ENCODE results near the gene CACNA1H.
"Not testable (repeated sequence)": the region's sequence is repeated elsewhere in the genome, so short reads cannot be mapped to it uniquely, and the experiment has no call there.

CACNA1H gene

DNA sequence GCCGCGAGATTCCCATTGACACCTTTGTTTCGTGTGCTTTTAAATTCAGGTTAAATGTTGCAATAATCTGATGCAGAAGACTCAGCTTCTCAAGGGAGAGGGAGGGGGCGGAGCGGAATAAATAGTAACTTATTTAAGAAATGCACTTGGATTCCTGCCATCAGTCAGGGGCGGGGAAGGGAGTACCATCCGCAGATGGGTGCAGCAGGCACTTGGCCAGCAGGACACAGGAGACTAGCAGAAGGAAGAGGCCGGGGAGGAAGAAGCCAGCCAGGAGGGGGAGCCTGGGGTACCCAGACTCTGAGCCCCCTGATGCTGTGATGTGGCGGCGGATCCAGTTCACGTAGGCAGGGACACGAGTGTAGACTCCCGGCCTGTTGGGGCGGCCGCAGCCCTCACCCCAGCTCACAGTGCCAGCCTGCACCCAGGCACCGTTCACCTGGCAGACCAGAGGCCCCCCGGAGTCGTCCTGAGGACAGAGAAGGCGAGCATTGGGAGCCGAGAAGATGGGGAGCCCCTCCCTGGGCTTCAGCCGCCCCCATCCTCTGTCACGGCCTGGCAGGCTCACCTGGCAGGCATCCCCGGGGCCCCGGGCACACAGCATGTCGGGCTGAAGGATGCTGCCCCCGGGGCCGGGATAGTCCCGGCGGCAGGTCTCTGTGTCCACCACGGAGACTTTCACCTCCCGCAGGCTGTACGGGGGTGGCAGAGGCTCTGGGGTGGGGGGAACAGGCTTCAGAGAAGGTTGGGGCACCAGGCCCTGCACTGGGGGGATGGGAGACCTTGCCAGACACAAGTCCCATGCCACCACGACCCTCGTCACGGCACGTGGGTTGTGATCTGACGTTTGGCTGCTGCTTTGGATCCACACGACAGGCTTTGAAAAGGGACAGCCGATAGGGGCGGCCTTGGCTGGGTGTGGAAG is 69.0 kb downstream of the CACNA1H start:
- DNase-seq (ENCODE audit: low read depth in 2 of 3, low spot score in 2 of 3) = no peak

DNA sequence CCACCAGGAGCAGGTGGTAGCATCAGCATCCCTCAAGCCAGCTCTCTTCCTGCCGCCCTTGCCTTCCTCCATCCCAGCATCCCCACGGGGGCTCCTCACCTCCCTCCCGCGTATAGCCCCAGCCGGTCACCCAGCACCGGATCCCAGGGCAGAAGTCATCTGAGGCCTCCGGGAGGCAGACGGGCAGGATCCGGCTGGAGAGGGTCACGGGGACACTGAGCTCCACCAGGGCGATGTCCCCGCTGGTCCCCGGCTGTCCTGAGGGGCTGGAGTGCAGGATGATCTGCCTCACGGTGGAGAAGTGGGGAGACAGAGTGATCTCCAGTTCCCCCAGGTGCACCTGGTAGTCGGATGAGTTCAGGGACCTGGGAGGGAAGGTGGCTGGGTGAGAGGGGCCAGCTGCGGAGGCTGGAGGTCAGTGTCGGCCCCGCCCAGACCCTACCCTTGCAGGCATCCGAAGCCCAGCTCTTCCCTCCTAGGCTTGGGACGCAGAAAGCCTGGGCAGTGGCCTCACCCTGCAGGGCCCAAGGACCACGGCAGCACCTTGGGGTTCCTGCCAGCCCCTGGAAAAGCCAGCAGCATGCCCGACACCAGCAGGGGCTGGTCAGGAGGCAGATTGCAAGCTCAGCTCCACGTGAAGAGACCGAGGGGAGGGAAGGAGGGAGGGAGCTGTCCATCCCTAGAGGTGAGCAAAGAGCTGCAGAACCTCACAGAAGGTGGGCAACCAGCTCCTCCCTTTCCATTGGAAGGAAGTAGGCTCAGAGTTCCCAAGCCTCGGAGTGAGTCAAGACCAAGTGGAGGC is 69.8 kb downstream of the CACNA1H start:
- no peak for DNase-seq (ENCODE audit: low read depth in 2 of 3, low spot score in 2 of 3)

DNA sequence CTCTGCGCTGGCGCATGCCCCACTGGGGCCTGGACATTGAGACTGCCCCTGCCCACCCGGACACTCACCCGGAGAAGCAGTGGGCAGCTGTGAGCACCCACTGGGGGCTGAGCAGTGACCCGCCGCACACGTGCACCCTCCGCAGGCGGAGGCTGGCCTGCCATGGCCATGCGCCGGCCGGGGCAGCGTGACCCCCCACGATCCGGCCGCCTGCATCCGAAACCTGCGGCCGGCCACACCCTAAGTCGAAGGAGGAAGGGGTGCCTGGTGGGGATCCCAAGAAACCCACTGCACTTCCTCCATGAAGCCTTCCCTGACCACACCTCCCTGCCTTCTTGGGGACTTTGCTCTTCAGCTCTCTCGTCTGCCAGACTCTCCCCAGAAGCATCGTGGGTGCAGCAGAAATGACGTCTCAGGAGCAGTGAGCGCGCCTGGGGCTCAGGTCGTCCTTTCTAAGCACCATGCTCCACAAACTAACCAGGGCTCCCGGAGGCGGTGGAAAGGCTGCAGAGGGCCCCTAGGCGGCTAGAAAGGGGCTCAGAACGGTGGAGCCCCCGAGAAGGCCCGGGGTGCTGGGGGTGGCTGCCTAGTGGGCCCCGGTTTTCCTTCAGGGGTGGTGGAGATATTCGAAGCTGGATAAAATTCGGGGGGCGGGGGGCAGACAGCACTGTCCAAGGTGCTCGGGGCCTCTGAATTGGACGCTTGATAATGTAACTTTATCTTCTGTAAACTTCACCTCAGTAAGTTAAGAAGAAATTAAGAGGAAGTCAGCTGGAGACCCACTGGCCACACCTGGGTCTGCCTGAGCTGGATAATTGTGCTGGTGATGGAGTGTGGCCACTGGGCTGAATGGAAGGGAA is 70.7 kb downstream of the CACNA1H start:
- no peak for DNase-seq (ENCODE audit: low read depth in 2 of 3, low spot score in 2 of 3)

DNA sequence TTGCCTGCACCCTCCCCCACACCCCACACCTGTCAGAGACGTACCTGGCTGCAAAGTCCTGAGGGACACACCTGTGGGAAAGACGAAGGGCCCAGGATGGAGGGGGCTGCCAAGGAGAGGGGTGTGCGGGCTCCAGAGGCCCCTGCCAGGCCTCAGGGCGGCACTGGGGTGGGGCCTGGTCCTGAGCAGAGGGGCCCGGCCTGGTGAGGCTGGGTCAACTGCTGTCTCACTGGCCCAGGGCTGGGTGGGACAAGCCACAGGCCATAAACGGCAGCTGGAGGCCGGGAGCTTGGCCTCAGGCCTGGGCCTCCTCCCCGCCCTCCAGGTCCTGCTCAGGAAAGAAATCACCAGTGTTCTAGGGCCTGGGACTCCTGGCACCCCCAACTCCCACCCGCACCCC is 71.7 kb downstream of the CACNA1H start:
- no peak for DNase-seq (ENCODE audit: low read depth in 2 of 3, low spot score in 2 of 3)

DNA sequence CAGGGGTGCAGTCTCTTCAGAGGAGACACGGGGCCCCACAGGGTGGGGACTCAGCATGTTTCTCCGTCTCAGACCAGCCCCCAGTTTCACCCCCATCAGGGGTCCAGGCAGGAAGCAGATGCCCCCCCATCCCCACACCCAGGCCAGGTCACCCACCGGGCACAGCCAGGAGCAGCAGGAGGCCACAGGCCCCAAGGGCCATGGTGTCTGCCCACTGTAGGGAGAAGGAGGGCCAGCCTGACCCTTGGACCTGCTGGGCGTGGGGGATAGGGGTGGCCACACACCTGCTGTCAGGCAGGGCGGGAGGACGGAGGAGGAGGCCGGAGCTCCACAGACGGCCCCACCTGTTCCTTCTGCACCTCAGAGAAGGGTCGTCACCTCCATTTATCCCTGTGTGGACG is 72.1 kb downstream of the CACNA1H start, which contains the start of gene TPSG1:
Gene TPSG1, minus strand, starts transcription at position 218 of the 401 bp plus-strand sequence. Its CDS starts 16 bp downstream, at position 202.
- no peak for DNase-seq (ENCODE audit: low read depth in 2 of 3, low spot score in 2 of 3)

DNA sequence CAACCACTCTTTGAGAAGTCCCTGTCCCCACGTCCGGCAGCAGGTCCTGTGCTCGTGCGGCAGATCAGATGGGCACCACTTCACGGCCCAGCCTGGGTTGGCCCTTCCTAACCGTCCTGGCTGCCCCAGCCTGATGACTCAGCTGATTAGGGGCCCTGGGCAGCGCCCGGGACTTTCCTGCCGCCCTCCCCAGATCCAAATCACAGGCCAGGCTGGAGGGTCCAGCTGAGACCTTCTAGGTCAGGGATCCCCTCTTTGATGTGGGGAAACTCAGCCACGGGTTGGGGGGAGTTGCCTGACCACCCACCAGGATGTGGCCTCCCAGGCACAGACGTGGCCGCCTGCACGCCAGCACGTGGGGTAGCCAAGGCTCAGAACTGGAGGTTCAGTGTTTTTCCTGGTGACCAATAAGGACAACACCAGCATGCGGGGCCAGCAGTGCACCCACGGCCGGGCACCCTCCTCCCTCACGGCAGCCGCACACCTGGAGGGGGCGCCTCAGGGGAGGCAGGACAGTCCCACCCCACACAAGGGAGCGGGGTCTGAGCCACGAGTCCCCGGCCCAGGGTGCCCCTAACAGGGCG is 72.9 kb downstream of the CACNA1H start:
- not testable (repeated sequence) for DNase-seq (ENCODE audit: low read depth in 2 of 3, low spot score in 2 of 3)

DNA sequence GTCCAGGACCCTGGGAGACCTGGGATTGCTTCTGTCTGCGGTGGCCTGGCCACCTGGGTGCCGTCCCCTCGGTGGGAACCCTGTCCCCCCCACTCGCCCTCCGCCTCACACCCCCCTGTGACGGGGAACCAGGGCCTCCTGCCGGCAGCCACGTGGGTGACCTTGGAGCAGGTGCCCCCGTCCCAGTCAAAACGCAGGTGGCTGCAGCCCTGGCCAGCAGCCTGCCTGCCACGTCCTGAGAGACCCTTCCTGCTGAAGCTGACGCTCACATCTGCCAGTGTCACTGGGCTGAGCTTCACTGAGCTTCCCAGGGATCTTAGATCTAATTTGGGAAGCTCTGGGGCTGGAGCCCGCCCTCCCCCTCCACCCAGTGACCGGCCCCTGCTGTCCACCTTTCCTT is 73.8 kb downstream of the CACNA1H start:
- not testable (repeated sequence) for DNase-seq (ENCODE audit: low read depth in 2 of 3, low spot score in 2 of 3)

DNA sequence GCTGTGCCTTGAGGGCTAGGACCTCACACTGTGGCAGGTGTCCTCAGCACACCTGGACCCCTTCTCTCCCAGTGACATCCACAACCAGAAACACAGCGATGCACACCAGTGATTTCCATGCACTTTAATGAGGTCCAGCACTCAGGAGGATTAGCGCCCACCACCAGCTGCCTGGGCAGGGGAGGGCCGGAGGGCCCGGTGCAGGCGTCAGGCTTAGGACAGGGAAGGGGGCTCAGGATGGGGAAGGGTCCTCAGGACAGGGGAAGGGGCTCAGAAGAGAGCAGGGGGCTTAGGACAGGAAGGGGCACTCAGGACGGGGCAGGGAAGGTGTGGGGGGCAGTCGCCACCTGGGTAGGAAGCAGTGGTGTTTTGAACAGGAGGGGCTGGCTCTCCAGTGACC is 75.3 kb downstream of the CACNA1H start:
- DNase-seq (ENCODE audit: low read depth in 2 of 3, low spot score in 2 of 3) = not testable (repeated sequence)

DNA sequence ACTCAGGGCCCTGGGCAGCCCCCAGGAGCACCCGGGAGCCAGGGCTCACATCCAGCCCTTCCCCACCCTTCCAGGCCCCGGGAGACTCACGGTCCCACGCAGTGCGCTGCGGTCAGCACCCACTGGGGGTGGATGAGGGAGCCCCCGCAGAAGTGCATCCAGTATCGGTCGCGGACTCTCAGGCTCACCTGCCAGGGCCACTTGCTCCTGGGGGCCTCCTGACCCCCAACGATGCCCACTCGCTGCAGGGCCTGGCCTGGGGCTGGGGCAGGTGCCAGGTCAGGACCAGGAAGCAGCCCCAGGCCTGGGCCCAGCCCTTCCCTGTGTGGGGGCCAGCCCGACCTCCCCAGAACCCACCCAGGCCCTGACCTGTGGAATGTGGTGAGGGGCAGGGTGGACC is 76.6 kb downstream of the CACNA1H start:
- not testable (repeated sequence) for DNase-seq (ENCODE audit: low read depth in 2 of 3, low spot score in 2 of 3)

DNA sequence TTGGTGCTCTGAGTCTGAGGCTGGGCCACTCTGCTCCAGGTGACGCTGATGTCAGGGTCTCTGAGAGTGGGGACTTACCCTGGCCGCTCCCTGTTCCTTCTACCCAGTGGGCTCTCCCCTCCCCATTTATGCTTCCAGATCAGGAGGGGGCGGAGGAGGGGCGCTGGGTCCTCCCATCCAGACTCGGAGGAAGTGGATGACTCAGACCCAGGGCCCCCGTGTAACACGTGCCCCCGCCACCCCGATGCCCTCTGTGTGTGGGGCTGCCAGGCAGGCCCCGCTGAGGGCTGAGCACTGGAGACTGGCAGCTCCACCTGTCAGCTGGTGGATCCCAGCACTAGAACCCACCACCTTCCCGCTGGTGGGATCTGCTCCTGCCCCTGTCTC is 77.2 kb downstream of the CACNA1H start, which contains the start of gene TPSB2:
Gene TPSB2, minus strand, starts transcription at position 101 of the 387 bp plus-strand sequence. CDS start 233 bp downstream, outside the sequence.
- not testable (repeated sequence) for DNase-seq (ENCODE audit: low read depth in 2 of 3, low spot score in 2 of 3)

DNA sequence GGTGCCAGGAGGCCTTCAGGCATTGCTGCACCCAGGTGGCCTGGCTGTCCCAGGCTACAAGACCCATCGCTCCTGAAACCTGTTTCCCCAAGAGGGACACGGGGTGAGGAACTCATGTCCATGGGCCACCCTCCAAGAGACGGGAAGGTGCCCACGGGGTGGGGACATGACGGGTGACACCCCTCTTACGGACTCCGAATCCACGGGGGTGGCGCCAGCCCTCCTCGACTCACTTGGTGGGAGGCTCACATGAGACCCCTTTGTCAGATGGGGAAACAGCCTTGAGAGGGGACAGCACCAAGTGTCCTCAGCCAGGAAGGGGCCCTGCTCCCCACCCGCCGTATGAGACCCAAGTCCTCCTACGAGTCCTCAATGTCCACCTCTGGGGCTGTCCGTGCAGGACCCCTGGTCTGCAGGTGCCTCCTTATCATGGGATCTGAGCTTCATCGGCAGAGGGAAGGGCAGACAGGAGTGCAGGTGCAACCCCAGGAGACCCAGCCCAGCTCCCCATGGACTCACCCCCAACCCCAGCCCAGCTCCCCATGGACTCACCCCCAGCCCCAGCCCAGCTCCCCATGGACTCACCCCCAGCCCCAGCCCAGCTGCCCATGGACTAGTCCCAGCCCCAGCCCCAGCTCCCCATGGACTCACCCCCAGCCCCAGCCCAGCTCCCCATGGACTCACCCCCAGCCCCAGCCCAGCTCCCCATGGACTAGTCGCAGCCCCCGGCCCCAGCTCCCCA is 77.7 kb downstream of the CACNA1H start:
- DNase-seq (ENCODE audit: low read depth in 2 of 3, low spot score in 2 of 3) = not testable (repeated sequence)

DNA sequence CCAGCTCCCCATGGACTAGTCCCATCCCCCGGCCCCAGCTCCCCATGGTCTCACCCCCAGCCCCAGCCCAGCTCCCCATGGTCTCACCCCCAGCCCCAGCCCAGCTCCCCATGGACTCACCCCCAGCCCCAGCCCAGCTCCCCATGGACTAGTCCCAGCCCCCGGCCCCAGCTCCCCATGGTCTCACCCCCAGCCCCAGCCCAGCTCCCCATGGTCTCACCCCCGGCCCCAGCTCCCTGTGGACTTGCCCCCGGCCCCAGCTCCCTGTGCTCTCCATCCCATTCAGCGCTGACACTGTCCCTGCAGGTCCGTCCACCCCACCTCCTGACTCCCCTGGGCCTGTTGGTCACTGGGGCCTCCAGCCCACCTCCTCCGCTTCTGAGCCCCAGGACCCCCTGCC is 78.4 kb downstream of the CACNA1H start:
- not testable (repeated sequence) for DNase-seq (ENCODE audit: low read depth in 2 of 3, low spot score in 2 of 3)

DNA sequence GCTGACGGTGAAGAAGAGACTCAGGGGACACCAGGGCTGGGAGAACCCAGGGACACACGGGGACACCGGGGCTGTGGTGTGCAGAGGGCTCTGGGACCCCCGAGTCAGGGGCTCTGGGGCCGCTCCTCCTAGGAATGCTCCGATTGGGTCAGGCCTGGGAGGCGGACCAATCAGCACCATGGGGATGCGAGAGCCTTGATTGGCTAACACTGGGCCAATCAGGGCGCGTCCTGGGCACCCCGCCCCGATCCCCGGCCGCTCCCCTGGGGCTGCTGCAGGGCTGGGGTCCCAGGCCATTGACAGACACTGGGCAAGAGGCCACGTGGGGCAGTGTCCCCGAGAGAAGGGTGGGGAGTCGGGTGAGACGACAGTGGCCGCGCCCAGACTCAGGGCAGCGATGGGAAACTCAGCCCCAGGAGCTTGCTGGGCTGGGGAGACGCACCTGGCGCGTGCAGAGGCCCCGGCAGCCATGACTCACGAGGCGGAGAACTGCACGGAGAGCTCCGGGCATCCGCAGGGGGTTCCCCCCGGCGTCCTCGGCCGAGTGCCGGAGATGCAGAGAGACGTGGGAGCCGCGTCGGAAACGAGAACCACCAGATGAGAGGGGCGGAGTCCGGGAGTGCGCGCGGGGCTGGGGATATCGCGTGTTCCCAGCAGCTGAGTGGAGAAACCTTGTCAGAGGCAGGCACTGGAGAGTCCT is 79.3 kb downstream of the CACNA1H start:
- not testable (repeated sequence) for DNase-seq (ENCODE audit: low read depth in 2 of 3, low spot score in 2 of 3)

DNA sequence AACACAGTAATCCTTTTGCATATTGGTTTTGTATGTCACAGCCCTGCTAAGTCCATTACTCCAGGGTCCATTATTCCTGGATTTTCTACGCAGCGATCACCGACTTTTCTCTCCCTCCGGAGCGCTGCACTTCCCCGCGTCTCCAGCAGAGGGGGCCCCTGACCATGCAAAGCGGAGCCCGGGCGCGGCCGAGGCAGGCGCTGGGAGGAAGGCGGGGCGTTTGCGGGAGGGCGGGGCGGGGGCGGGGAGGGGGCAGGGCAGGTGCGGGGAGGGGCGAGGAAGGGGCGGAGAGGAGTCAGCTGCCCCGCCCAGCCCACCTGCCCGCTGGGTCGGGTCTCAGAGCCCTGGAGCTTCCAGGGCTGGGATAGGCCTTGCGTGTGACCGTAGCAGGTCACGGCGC is 83.8 kb downstream of the CACNA1H start:
- not testable (repeated sequence) for DNase-seq (ENCODE audit: low read depth in 2 of 3, low spot score in 2 of 3)

DNA sequence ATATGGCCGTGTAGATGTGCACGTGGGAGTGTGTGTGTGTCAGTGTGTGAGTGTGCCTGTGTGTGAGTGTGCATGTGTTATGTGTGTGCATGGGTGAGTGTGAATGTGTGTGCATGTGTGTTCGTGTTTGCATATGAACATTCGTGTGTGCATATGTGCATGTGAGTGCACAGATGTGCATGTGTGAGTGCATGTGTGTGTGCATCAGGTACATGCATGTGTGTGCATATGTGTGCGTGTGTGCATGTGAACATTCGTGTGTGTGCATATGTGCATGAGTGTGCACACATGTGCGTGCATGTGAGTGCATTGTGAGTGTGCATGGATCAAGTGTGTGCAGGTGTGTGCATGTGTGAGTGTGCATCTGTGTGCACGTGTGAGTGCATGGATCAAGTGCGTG is 85.1 kb downstream of the CACNA1H start:
- no peak for DNase-seq (ENCODE audit: low read depth in 2 of 3, low spot score in 2 of 3)

DNA sequence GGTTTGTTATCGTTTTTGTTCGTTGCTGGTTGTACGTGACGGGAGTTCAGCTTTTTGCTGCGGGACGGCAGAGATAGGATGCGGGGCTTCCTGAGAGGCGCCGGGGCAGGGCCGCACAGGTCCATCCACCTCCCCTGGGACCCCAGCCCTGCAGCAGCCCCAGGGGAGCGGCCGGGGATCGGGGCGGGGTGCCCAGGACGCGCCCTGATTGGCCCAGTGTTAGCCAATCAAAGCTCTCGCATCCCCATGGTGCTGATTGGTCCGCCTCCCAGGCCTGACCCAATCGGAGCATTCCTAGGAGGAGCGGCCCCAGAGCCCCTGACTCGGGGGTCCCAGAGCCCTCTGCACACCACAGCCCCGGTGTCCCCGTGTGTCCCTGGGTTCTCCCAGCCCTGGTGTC is 86.0 kb downstream of the CACNA1H start:
- DNase-seq (ENCODE audit: low read depth in 2 of 3, low spot score in 2 of 3) = not testable (repeated sequence)

DNA sequence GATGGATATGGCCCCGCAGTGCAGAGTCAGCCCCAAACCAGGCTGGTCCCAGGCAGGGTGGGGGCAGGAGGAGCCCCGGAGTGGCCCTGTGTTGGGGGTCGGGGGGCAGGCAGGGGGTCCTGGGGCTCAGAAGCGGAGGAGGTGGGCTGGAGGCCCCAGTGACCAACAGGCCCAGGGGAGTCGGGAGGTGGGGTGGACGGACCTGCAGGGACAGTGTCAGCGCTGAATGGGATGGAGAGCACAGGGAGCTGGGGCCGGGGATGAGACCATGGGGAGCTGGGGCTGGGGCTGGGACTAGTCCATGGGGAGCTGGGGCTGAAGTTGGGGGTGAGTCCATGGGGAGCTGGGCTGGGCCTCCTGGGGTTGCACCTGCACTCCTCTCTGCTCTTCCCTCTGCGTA is 86.7 kb downstream of the CACNA1H start:
- DNase-seq (ENCODE audit: low read depth in 2 of 3, low spot score in 2 of 3) = not testable (repeated sequence)

DNA sequence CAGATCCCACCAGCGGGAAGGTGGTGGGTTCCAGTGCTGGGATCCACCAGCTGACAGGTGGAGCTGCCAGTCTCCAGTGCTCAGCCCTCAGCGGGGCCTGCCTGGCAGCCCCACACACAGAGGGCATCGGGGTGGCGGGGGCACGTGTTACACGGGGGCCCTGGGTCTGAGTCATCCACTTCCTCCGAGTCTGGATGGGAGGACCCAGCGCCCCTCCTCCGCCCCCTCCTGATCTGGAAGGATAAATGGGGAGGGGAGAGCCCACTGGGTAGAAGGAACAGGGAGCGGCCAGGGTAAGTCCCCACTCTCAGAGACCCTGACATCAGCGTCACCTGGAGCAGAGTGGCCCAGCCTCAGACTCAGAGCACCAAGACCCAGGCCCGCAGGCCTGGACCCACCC is 87.5 kb downstream of the CACNA1H start, which contains the start of gene TPSAB1:
Gene TPSAB1, plus strand, starts transcription at position 270 of the 400 bp plus-strand sequence. CDS start 234 bp downstream, outside the sequence.
- DNase-seq (ENCODE audit: low read depth in 2 of 3, low spot score in 2 of 3) = not testable (repeated sequence)

DNA sequence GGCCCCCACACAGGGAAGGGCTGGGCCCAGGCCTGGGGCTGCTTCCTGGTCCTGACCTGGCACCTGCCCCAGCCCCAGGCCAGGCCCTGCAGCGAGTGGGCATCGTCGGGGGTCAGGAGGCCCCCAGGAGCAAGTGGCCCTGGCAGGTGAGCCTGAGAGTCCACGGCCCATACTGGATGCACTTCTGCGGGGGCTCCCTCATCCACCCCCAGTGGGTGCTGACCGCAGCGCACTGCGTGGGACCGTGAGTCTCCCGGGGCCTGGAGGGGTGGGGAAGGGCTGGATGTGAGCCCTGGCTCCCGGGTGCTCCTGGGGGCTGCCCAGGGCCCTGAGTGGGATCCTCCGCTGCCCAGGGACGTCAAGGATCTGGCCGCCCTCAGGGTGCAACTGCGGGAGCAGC is 88.2 kb downstream of the CACNA1H start:
- not testable (repeated sequence) for DNase-seq (ENCODE audit: low read depth in 2 of 3, low spot score in 2 of 3)
